HL-60 (cell line): ENCODE data around the gene GTF2I.

Experiments
- GABPA ChIP-seq: IDR thresholded peaks from 2 replicates; pipeline ENCODE4 v1.6.1; 2012; ENCODE audit warnings: low read depth
- POLR2AphosphoS5 ChIP-seq: IDR thresholded peaks from 2 replicates; pipeline ENCODE4 v1.6.1; 2012; ENCODE audit warnings: low read depth
- SPI1 ChIP-seq: IDR thresholded peaks from 2 replicates; pipeline ENCODE4 v1.6.1; 2012; ENCODE audit warnings: low read depth, mild to moderate bottlenecking, borderline replicate concordance
- TF ChIP-seq, protein P1 (sequence below): IDR thresholded peaks from one replicate; pipeline ENCODE4 v1.5.1; 2011; ENCODE audit warnings: low read length, control low read depth, inconsistent platforms; ENCODE audit not compliant: insufficient read depth
- TF ChIP-seq, protein P2 (sequence below): IDR thresholded peaks from 2 replicates; pipeline ENCODE4 v1.6.1; 2012; ENCODE audit warnings: low read depth; ENCODE audit not compliant: insufficient replicate concordance

DNA sequence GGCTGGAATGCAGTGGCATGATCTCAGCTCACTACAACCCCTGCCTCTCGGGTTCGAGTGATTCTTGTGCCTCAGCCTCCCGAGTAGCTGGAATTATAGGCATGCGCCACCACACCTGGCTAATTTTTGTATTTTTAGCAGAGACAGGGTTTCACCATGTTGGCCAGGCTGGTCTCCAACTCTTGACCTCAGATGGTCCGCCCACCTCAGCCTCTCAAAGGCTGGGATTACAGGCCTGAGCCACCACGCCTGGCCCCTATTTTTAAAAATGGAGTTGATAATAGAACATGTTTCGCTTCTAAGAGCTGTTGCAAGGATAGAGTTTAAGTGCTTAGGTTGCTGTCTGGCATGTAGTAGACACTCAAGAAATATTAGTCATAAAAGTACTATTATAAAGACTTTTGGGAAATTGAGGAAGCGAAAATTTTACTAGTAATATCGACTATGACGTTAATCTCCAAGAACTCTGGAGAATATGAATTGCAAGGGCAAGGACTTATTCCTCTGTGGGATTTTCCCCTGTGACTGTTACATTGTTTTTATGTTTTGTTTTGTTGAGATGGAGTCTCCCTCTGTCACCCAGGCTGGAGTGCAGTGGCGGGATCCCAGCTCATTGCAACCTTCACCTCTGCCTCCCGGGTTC lies 7.9 kb downstream of the GTF2I start:
- TF ChIP-seq POLR2AphosphoS5 = no peak
- TF ChIP-seq, protein P1, sequence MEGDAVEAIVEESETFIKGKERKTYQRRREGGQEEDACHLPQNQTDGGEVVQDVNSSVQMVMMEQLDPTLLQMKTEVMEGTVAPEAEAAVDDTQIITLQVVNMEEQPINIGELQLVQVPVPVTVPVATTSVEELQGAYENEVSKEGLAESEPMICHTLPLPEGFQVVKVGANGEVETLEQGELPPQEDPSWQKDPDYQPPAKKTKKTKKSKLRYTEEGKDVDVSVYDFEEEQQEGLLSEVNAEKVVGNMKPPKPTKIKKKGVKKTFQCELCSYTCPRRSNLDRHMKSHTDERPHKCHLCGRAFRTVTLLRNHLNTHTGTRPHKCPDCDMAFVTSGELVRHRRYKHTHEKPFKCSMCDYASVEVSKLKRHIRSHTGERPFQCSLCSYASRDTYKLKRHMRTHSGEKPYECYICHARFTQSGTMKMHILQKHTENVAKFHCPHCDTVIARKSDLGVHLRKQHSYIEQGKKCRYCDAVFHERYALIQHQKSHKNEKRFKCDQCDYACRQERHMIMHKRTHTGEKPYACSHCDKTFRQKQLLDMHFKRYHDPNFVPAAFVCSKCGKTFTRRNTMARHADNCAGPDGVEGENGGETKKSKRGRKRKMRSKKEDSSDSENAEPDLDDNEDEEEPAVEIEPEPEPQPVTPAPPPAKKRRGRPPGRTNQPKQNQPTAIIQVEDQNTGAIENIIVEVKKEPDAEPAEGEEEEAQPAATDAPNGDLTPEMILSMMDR = no peak
- TF ChIP-seq, protein P2, sequence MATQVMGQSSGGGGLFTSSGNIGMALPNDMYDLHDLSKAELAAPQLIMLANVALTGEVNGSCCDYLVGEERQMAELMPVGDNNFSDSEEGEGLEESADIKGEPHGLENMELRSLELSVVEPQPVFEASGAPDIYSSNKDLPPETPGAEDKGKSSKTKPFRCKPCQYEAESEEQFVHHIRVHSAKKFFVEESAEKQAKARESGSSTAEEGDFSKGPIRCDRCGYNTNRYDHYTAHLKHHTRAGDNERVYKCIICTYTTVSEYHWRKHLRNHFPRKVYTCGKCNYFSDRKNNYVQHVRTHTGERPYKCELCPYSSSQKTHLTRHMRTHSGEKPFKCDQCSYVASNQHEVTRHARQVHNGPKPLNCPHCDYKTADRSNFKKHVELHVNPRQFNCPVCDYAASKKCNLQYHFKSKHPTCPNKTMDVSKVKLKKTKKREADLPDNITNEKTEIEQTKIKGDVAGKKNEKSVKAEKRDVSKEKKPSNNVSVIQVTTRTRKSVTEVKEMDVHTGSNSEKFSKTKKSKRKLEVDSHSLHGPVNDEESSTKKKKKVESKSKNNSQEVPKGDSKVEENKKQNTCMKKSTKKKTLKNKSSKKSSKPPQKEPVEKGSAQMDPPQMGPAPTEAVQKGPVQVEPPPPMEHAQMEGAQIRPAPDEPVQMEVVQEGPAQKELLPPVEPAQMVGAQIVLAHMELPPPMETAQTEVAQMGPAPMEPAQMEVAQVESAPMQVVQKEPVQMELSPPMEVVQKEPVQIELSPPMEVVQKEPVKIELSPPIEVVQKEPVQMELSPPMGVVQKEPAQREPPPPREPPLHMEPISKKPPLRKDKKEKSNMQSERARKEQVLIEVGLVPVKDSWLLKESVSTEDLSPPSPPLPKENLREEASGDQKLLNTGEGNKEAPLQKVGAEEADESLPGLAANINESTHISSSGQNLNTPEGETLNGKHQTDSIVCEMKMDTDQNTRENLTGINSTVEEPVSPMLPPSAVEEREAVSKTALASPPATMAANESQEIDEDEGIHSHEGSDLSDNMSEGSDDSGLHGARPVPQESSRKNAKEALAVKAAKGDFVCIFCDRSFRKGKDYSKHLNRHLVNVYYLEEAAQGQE = no peak
- TF ChIP-seq GABPA = no peak
- TF ChIP-seq SPI1 = no peak
